HepG2 (cell line): ENCODE measurements around the gene GFRA4. TPM values are rescaled to one million over a fixed set of nuclear protein-coding genes. Genes with fewer than 3 reads are reported as not detected.

Experiments
- FOXM1 ChIP-seq: sonication (generic); formaldehyde crosslinking; IDR thresholded peaks from 2 replicates; pipeline ENCODE4 v1.5.0; 2020; ENCODE audit warnings: missing genetic modification reagents
- KLF6 ChIP-seq: IDR thresholded peaks from 2 replicates; pipeline ENCODE4 v1.8.0; 2016; ENCODE audit warnings: missing biosample characterization, missing genetic modification reagents
- NR3C1 ChIP-seq: sonication (generic); formaldehyde crosslinking; IDR thresholded peaks from 2 replicates; pipeline ENCODE4 v1.4.0; 2020; ENCODE audit warnings: missing genetic modification reagents
- PCBP1 ChIP-seq: fragments of 200-400 bp; formaldehyde crosslinking; IDR thresholded peaks from 2 replicates; pipeline ENCODE4 v1.6.1; 2017; ENCODE audit warnings: mild to moderate bottlenecking, low read depth, low read length, borderline replicate concordance
- POLR2A ChIP-seq, 2 experiments: IDR thresholded peaks; 2 replicates each; pipeline ENCODE4 v1.6.1; 2011; ENCODE audit warnings: low read depth in 2 of 2, low read length in 2 of 2, mild to moderate bottlenecking in 1 of 2, moderate library complexity in 1 of 2; ENCODE audit not compliant: insufficient read depth in 1 of 2
- RARG ChIP-seq: sonication (generic); formaldehyde crosslinking; IDR thresholded peaks from 2 replicates; pipeline ENCODE4 v1.4.0; 2020; ENCODE audit warnings: low read depth, mild to moderate bottlenecking, missing genetic modification reagents
- RCOR2 ChIP-seq: IDR thresholded peaks from 2 replicates; pipeline ENCODE4 v1.6.1; 2016; ENCODE audit warnings: missing biosample characterization, missing genetic modification reagents
- RFX5 ChIP-seq: IDR thresholded peaks from 2 replicates; pipeline ENCODE4 v1.6.1; 2011; ENCODE audit warnings: low read depth, low read length, improper control_type of control experiment
- STAT6 ChIP-seq: sonication (generic); formaldehyde crosslinking; IDR thresholded peaks from 2 replicates; pipeline ENCODE4 v1.4.0; 2020; ENCODE audit warnings: missing genetic modification reagents, mild to moderate bottlenecking, borderline replicate concordance
- THYN1 ChIP-seq: sonication (generic); formaldehyde crosslinking; IDR thresholded peaks from 2 replicates; pipeline ENCODE4 v1.8.1; 2023; ENCODE audit warnings: low read depth, mild to moderate bottlenecking, moderate library complexity, missing genetic modification reagents, borderline replicate concordance
- ZBTB21 ChIP-seq: sonication (generic); formaldehyde crosslinking; IDR thresholded peaks from 2 replicates; pipeline ENCODE4 v1.4.0; 2020; ENCODE audit warnings: missing genetic modification reagents
- ZFAT ChIP-seq: sonication (generic); formaldehyde crosslinking; conservative IDR thresholded peaks from 2 replicates; pipeline ENCODE4 v1.8.1; 2023; ENCODE audit warnings: missing genetic modification reagents, inconsistent platforms
- ZFP82 ChIP-seq: sonication (generic); formaldehyde crosslinking; IDR thresholded peaks from 2 replicates; pipeline ENCODE4 v1.5.1; 2020; ENCODE audit warnings: mild to moderate bottlenecking, missing genetic modification reagents, borderline replicate concordance
- ZNF180 ChIP-seq: sonication (generic); formaldehyde crosslinking; IDR thresholded peaks from 2 replicates; pipeline ENCODE4 v1.4.0; 2020; ENCODE audit warnings: low read depth, missing genetic modification reagents, borderline replicate concordance
- ZNF383 ChIP-seq: sonication (generic); formaldehyde crosslinking; IDR thresholded peaks from 2 replicates; pipeline ENCODE4 v1.4.0; 2020; ENCODE audit warnings: missing genetic modification reagents, mild to moderate bottlenecking, borderline replicate concordance
- ZNF44 ChIP-seq: sonication (generic); formaldehyde crosslinking; IDR thresholded peaks from 2 replicates; pipeline ENCODE4 v1.5.1; 2020; ENCODE audit warnings: mild to moderate bottlenecking, missing genetic modification reagents
- ZNF577 ChIP-seq: sonication (generic); formaldehyde crosslinking; IDR thresholded peaks from 2 replicates; pipeline ENCODE4 v1.4.0; 2020; ENCODE audit warnings: mild to moderate bottlenecking, low read depth, missing genetic modification reagents, borderline replicate concordance
- ZNF616 ChIP-seq: sonication (generic); formaldehyde crosslinking; IDR thresholded peaks from 2 replicates; pipeline ENCODE4 v1.5.0; 2020; ENCODE audit warnings: low read depth, mild to moderate bottlenecking, missing genetic modification reagents
- ZNF770 ChIP-seq: sonication (generic); formaldehyde crosslinking; IDR thresholded peaks from 2 replicates; pipeline ENCODE4 v1.5.0; 2020; ENCODE audit warnings: mild to moderate bottlenecking, missing genetic modification reagents
- ZXDC ChIP-seq: sonication (generic); formaldehyde crosslinking; IDR thresholded peaks from 2 replicates; pipeline ENCODE4 v1.5.0; 2020; ENCODE audit warnings: mild to moderate bottlenecking, missing genetic modification reagents
- polyA plus RNA-seq, 8 experiments: library from polyadenylated mRNA; depleted of rRNA in 3 of 8; stranded (reverse) in 7 of 8; unstranded in 1 of 8; fragments of >200 nt; fragmentation: Illumina TruSeq in 4 of 8; extraction: Trizol in 4 of 8; gene quantifications; 2 replicates each; pipeline versions ENCODE4 v1.2.1 to v1.2.3, GENCODE V29; 2011 to 2016; ENCODE audit warnings: low read depth in 4 of 8, missing spikeins in 1 of 8, mixed read lengths in 1 of 8; ENCODE audit not compliant: insufficient read depth in 1 of 8
- total RNA-seq, 5 experiments: library from RNA; depleted of rRNA; stranded (reverse); fragments of >200 nt; fragmentation: Illumina TruSeq; extraction: Trizol; gene quantifications; 2 replicates each; pipeline ENCODE4 v1.2.3, GENCODE V29; 2016; ENCODE audit warnings: low read depth in 1 of 5
- TF ChIP-seq, protein P1 (sequence below): sonication (generic); formaldehyde crosslinking; IDR thresholded peaks from 2 replicates; pipeline ENCODE4 v1.4.0; 2020; ENCODE audit warnings: missing genetic modification reagents
- TF ChIP-seq, protein P2 (sequence below): sonication (generic); formaldehyde crosslinking; IDR thresholded peaks from 2 replicates; pipeline ENCODE4 v1.8.1; 2023; ENCODE audit warnings: mild to moderate bottlenecking, missing genetic modification reagents

The GFRA4 gene
- total and polyA plus RNA-seq, 2 of the 13 experiments (the other 11 are each of a cell fraction or from before 2014, with no cell fraction given), result not detected

- TF ChIP-seq ZXDC, result no peak
- no peak for TF ChIP-seq FOXM1 (CRISPR knock-in tag)
- TF ChIP-seq NR3C1 (CRISPR knock-in tag), result no peak
- TF ChIP-seq ZNF770 (CRISPR knock-in tag), result no peak
- TF ChIP-seq, protein P1, sequence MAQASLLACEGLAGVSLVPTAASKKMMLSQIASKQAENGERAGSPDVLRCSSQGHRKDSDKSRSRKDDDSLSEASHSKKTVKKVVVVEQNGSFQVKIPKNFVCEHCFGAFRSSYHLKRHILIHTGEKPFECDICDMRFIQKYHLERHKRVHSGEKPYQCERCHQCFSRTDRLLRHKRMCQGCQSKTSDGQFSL, result no peak
- no peak for TF ChIP-seq STAT6
- TF ChIP-seq KLF6 (CRISPR knock-in tag), result no peak
- no peak for TF ChIP-seq RCOR2
- TF ChIP-seq ZBTB21 (CRISPR knock-in tag), result no peak
- no peak for TF ChIP-seq POLR2A (IDR thresholded peaks at IDR 0.05; ENCODE audit: insufficient read depth in 1 of 2, low read depth in 2 of 2, low read length in 2 of 2)
- no peak for TF ChIP-seq ZNF577 (CRISPR knock-in tag)
- TF ChIP-seq ZNF44 (CRISPR knock-in tag), result peak; percentile 91; the same call in 1 of the 2 replicates
- no peak for TF ChIP-seq PCBP1
- TF ChIP-seq, protein P2, sequence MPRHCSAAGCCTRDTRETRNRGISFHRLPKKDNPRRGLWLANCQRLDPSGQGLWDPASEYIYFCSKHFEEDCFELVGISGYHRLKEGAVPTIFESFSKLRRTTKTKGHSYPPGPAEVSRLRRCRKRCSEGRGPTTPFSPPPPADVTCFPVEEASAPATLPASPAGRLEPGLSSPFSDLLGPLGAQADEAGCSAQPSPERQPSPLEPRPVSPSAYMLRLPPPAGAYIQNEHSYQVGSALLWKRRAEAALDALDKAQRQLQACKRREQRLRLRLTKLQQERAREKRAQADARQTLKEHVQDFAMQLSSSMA, result no peak
- no peak for TF ChIP-seq ZNF180 (CRISPR knock-in tag)
- TF ChIP-seq THYN1, result no peak
- TF ChIP-seq RARG (CRISPR knock-in tag), result no peak
- TF ChIP-seq ZFAT, result no peak
- no peak for TF ChIP-seq ZFP82 (CRISPR knock-in tag)
- no peak for TF ChIP-seq ZNF383 (CRISPR knock-in tag)
- TF ChIP-seq ZNF616, result no peak
- TF ChIP-seq RFX5, result no peak
Measured at GRCh38 chr20:3710703-3711483, 47.7 kb upstream of the GFRA4 start (continued).
